ENCODE results near the gene SEC61A1. TPM values are rescaled to one million over a fixed set of nuclear protein-coding genes. Genes with fewer than 3 reads are reported as not detected.
A peak's percentile ranks its signal among the peaks of the same experiment; 100 is the strongest.

Gene SEC61A1
- total and polyA plus RNA-seq, 9 donors: 52.3 to 217 (median 121) TPM

DNA sequence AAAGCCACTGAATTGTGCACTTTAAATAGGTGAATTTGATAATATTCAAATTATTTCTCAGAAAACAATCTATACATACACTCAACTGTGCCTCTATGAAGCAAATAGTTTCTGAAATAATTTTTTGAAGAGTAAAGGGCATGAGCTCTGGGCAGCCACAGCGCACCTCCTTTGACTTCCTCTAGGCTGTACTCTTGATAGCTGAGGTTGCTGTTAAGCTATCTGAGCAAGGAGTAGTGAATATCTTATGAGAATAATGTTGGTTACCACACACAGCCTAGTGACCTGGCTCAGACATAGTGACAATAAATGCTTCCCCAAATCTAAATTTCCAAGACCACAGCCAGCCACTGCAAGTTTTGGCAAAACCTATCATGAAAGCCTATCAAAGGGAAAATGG, 11.6 kb upstream of the SEC61A1 start:
- no peaks in the 10 kb centered on the region for H3K4me1 ChIP-seq (ENCODE audit: insufficient read depth)
- H3K27ac ChIP-seq: no peak overlapping the region
- no peak overlapping the region for H3K4me3 ChIP-seq
- H3K9me3 ChIP-seq: no peaks in the 10 kb centered on the region
- H3K36me3 ChIP-seq: no peaks in the 10 kb centered on the region
- no peak for DNase-seq
- no peaks in the 10 kb centered on the region for H3K27me3 ChIP-seq
- TF ChIP-seq POLR2A (IDR thresholded peaks at IDR 0.05) (no peak), EP300 (IDR thresholded peaks at IDR 0.05) (no peak), CTCF (IDR thresholded peaks at IDR 0.05) (no peak)
- WGBS, 3 donors: 0 to 85% (median 74%) methylated on average over 1 of the region's 1 CpG
- intact Hi-C loops (cut with DNase I): no loop called here

- no peak for DNase-seq
- TF ChIP-seq CTCF (IDR thresholded peaks at IDR 0.05): no peak
- no peak for TF ChIP-seq POLR2A (IDR thresholded peaks at IDR 0.05)
- TF ChIP-seq EP300 (IDR thresholded peaks at IDR 0.05): no peak
- intact Hi-C loops (cut with DNase I): no loop called here
- Histone ChIP-seq H3K4me1 (ENCODE audit: insufficient read depth) (no peaks in the 10 kb centered on the region), H3K36me3 (no peaks in the 10 kb centered on the region), H3K9me3 (no peaks in the 10 kb centered on the region), H3K4me3 (no peak overlapping the region), H3K27me3 (no peaks in the 10 kb centered on the region), H3K27ac (no peak overlapping the region)
- 22 to 37% (median 22%) methylated on average over 1 of the region's 1 CpG for WGBS, 3 donors
These were observed 10.9 kb upstream of the SEC61A1 start for GRCh38 chr3:128041344-128041743.

- intact Hi-C loops (cut with DNase I): no loop called here
- DNase-seq: peak in 1 of 5 donors; percentile 56
- no peak overlapping the region for H3K4me3 ChIP-seq
- WGBS, 3 donors: 60 to 72% (median 67%) methylated on average over 3 of the region's 3 CpGs
- H3K9me3 ChIP-seq: no peaks in the 10 kb centered on the region
- no peaks in the 10 kb centered on the region for H3K36me3 ChIP-seq
- TF ChIP-seq POLR2A (IDR thresholded peaks at IDR 0.05): no peak
- no peaks in the 10 kb centered on the region for H3K27me3 ChIP-seq
- peaks cover 11% of the 10 kb centered on the region for H3K4me1 ChIP-seq (ENCODE audit: insufficient read depth)
- H3K27ac ChIP-seq: no peak overlapping the region
These were observed 1.6 kb upstream of the SEC61A1 start for GRCh38 chr3:128050597-128050996.

GRCh38 chr3:128051459-128051836, 789 bp upstream of the SEC61A1 start:
- no peak for DNase-seq
- 8 to 9% (median 9%) methylated on average over 10 of the region's 10 CpGs for WGBS, 3 donors

More at GRCh38 chr3:128051459-128051836, 789 bp upstream of the SEC61A1 start:
- peak overlapping the region in 1 of 2 donors; percentile 83 for H3K27ac ChIP-seq
- intact Hi-C loops (cut with DNase I): loop anchor here in 1 of 4 donors (1.0 kb wide), 1 partner anchor 23 kb away; no protein-coding TSS in a partner anchor
- H3K9me3 ChIP-seq: no peaks in the 10 kb centered on the region
- TF ChIP-seq CTCF (IDR thresholded peaks at IDR 0.05) (no peak), EP300 (IDR thresholded peaks at IDR 0.05) (no peak), POLR2A (IDR thresholded peaks at IDR 0.05) (no peak)
- no peaks in the 10 kb centered on the region for H3K27me3 ChIP-seq
- H3K4me3 ChIP-seq: peak overlapping the region; percentile 98
- H3K4me1 ChIP-seq (ENCODE audit: insufficient read depth): peaks cover 11% of the 10 kb centered on the region
- H3K36me3 ChIP-seq: no peaks in the 10 kb centered on the region

Measured in ovary (tissue), 9 donors.